GM19351 (cell line): ENCODE results near the gene TMEM238.
"Not testable (repeated sequence)": the region's sequence is repeated elsewhere in the genome, so short reads cannot be mapped to it uniquely, and the experiment has no call there.

Experiments used
- ATAC-seq: cut with Tn5 transposase; IDR thresholded peaks from one replicate; pipeline ENCODE4 v1.9.1; 2021; ENCODE audit warnings: mild to moderate bottlenecking, moderate library complexity; ENCODE audit not compliant: unreplicated experiment

Gene TMEM238

GRCh38 chr19:55384131-55384919, at the start of gene TMEM238:
TMEM238 (minus strand) TSS chr19:55384292; CDS start chr19:55384259, 33 bp downstream.
- peak; percentile 17 for ATAC-seq

GRCh38 chr19:55433292-55433691, 49.2 kb upstream of the TMEM238 start:
- no peak for ATAC-seq

- ATAC-seq: no peak
Observed at GRCh38 chr19:55432241-55432959, 48.3 kb upstream of the TMEM238 start.

GRCh38 chr19:55431183-55431582, 47.1 kb upstream of the TMEM238 start:
- no peak for ATAC-seq

- ATAC-seq: no peak
Observed at GRCh38 chr19:55426042-55426441, 42.0 kb upstream of the TMEM238 start.

GRCh38 chr19:55424518-55424917, 40.4 kb upstream of the TMEM238 start:
- ATAC-seq: no peak

GRCh38 chr19:55423225-55424005, 39.3 kb upstream of the TMEM238 start:
- no peak for ATAC-seq

GRCh38 chr19:55421281-55421680, 37.2 kb upstream of the TMEM238 start:
- not testable (repeated sequence) for ATAC-seq

GRCh38 chr19:55419624-55420236, 35.6 kb upstream of the TMEM238 start:
- no peak for ATAC-seq

GRCh38 chr19:55419103-55419502, 35.0 kb upstream of the TMEM238 start:
- no peak for ATAC-seq

- no peak for ATAC-seq
Observed at GRCh38 chr19:55418185-55418584, 34.1 kb upstream of the TMEM238 start.

GRCh38 chr19:55410168-55410567, 26.1 kb upstream of the TMEM238 start:
- no peak for ATAC-seq

- not testable (repeated sequence) for ATAC-seq
Observed at GRCh38 chr19:55409179-55409578, 25.1 kb upstream of the TMEM238 start.

GRCh38 chr19:55408533-55408872, 24.4 kb upstream of the TMEM238 start:
- no peak for ATAC-seq

GRCh38 chr19:55407800-55408532, 23.9 kb upstream of the TMEM238 start:
- ATAC-seq: peak; percentile 84

- not testable (repeated sequence) for ATAC-seq
Observed at GRCh38 chr19:55407550-55407799, 23.4 kb upstream of the TMEM238 start, which contains the start of gene UBE2S. UBE2S (minus strand) TSS chr19:55407788; CDS start chr19:55407589, 199 bp downstream.

GRCh38 chr19:55406826-55407549, 22.9 kb upstream of the TMEM238 start:
- peak; percentile 10 for ATAC-seq

- ATAC-seq: no peak
Observed at GRCh38 chr19:55406091-55406825, 22.2 kb upstream of the TMEM238 start.

GRCh38 chr19:55405638-55406037, 21.5 kb upstream of the TMEM238 start:
- ATAC-seq: no peak
